Measurements from ENCODE around the gene P3R3URF.
"Not testable (repeated sequence)": the region's sequence is repeated elsewhere in the genome, so short reads cannot be mapped to it uniquely, and the experiment has no call there.

The P3R3URF gene

DNA sequence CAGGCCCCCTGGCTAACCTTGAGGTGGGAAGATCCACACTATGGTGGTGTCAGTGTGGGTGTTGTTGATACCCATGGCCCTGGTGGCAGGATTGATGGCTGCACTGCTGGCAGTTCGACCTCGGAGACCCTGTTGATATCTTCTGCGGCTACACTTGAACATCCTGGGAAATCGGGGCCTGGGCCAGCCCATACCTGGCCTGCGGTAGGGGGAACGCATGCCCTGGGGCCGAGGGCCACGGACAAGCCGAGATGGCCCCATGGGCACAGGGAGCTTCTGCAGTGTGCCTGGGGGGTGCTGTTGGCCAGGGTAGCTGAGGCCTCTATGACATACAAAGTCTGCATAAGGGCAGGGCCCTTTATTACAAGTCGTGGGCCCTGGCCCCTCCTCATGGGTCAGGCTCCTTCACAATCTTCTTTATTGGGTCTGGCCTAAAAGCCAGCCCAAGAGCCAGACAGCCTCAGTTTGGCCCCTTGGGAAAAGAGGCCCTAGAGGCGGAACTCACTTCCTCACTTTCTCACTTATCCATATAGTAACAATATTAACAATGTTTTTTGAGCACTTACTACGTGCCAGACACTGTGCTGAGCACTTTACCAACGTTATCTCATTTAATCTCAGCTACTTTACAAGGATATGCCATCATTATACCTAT is at the start of gene P3R3URF:
P3R3URF (minus strand) TSS at position 278 of the 655 bp plus-strand sequence; CDS start at position 261, 17 bp downstream.
- in situ Hi-C loops (cut with HindIII; ENCODE audit: low sequenced_read_pairs), result no loop called here

DNA sequence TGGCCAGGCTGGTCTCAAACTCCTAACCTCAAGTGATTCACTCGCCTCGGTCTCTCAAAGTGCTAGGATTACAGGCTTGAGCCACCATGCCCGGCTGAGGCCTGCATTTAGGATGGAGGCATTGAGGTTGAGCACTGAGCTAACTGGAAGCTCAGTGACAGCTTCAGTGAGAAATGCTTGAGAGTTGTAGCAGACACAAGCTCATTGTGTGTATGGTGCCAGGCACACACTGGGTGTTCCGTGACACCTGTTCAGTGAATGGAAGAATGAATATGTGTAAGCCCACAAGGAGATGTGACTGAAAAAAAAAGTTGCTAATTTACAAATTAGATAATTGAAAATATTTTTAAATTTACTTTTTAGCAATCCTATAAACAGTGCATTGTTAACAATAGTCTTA is 48.7 kb upstream of the P3R3URF start:
- in situ Hi-C loops (cut with HindIII; ENCODE audit: low sequenced_read_pairs), result no loop called here

DNA sequence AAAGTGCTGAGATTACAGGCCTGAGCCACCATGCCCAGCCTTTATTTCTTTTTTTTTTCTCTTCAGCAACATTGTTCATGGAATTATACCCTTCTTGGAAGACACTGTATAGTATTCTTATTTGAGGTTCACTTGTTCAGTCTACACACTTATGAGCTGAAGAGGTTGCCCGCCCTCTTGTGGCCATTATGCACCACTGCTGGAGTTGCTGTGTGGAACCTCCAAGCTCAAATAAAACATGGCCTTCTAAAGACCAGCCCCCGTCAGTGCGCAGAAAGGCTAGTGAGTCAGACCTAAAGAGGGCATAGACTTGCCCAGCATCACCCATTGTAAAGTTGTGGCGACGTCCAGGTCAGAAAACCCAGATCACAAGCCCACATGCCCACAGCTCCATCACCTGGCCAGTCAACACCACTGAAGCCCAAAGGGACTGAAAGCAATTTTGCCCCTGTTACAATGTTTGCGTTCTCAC is 47.2 kb upstream of the P3R3URF start:
- in situ Hi-C loops (cut with HindIII; ENCODE audit: low sequenced_read_pairs), result no loop called here

DNA sequence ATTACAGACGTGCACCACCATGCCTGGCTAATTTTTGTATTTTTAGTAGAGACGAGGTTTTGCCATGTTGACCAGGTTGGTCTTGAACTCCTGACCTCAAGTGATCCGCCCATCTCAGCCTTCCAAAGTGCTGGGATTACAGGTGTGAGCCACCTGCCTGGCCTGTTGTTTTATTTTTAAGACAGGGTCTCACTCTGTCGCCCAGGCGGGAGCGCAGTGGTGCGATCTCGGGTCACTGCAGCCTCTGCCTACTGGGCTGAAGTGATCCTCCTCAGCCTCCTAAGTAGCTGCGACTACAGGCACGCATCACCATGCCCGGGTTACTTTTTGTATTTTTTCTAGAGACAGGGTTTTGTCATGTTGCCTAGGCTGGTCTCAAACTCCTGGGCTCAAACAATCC is 46.8 kb upstream of the P3R3URF start:
- in situ Hi-C loops (cut with HindIII; ENCODE audit: low sequenced_read_pairs), result not testable (repeated sequence)

DNA sequence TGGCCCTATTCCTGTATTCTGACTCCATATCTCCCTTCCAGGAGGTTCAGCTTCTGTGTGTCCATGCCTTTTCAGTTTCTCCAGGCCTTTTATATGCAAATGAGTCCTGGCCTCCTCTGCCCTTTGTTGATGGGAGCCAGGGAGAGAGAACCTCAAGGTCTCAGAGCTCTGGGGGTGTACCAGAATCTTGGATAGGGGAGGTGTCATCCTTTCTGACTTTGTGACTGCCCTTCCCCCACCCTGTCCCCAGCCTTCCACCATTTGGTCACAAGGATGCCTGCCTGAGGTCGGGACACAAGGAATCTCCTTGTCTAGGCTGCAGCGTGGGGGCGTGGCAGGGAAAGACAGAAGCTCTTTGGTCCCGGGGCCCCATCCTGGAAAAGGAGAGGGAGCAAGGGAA is 45.5 kb upstream of the P3R3URF start:
- in situ Hi-C loops (cut with HindIII; ENCODE audit: low sequenced_read_pairs), result no loop called here

DNA sequence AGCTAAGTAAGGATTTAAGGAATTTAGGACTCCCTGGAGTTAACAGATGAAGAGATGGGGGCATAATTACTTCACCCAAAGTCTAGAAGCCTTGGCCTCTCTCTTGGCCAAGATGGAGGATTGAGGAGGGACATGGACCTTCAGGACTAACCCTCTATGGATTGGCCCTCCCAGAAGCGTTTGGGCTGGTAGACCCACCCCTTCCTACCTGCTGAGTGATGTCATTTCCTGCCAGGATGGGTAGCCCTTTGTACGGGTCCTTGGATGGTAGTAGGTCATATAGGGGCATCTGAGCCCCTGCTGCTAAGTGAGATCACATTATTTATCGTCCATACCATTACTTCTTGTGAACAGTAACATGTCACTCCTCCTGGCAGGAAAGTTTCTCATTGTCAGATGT is 44.5 kb upstream of the P3R3URF start:
- in situ Hi-C loops (cut with HindIII; ENCODE audit: low sequenced_read_pairs), result no loop called here

DNA sequence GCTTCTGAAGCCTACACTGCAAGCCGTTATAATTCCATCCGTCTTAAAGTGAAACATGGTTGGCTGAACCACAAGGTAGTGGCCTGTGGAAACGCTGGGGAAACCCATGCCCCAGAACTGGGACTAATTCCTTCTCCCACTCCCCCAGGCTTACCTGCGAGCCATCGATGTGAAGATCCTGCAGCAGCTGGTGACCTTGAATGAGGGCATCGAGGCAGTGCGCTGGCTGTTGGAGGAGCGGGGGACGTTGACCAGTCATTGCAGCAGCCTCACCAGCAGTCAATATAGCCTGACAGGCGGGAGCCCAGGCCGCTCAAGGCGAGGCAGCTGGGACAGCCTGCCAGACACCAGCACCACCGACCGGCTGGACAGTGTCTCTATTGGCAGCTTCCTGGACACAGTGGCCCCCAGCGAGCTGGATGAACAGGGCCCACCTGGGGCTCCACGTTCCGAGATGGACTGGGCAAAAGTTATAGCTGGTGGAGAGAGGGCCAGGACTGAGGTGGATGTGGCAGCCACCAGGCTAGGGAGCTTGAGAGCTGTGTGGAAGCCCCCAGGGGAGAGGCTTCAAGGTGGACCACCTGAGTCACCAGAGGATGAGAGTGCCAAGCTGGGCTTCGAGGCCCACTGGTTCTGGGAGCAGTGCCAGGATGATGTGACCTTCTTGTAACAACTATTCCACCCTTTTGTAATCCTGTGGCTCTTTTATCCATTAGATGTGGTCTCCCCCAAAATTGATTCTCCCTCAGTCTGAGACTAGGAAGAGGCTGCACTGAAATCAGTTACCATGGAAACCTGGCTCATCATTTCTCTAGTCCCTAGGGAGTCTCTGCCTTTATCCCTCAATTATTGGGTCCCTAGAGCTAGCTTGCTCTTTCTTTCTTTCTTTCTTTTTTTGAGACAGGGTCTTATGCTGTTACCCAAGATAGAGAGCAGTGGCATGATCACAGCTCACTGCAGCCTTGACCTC is 43.5 kb upstream of the P3R3URF start:
- in situ Hi-C loops (cut with HindIII; ENCODE audit: low sequenced_read_pairs), result no loop called here

DNA sequence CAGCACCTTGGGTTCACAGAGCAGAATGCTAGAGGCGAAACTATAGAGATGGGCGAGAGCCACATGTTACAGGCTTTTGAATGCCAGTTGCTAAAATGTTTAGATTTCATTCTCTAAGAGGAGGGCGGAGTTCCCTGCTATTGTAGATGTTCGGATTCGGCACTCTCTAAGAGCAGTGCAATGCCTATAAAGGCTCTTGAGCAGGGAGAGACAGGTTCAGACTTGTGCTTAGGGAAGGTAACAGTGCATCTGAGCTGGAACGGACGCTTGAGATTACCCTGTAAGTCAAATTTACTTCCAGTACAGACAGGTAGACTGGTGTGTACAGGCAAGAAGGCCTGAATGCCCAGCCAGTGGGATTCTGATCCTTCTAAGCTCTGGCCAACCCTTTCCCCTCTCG is 42.2 kb upstream of the P3R3URF start:
- in situ Hi-C loops (cut with HindIII; ENCODE audit: low sequenced_read_pairs), result no loop called here

DNA sequence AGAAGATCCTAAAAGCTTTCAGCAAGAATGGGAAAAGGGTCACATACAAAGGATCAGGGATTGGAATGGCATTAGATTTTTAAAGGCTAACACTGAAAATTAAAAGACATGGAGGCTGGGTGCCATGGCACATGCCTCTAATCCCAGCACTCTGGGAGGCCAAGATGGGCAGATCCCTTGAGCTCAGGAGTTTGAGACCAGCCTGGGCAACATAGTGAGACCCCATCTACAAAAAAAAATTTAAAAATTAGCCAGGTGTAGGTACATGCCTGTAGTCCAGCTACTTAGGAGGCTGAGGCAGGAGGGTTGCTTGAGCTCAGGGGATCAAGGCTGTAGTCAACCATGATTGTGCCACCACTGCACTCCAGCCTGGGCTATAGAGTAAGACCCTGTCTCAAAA is 39.2 kb upstream of the P3R3URF start:
- in situ Hi-C loops (cut with HindIII; ENCODE audit: low sequenced_read_pairs), result no loop called here

DNA sequence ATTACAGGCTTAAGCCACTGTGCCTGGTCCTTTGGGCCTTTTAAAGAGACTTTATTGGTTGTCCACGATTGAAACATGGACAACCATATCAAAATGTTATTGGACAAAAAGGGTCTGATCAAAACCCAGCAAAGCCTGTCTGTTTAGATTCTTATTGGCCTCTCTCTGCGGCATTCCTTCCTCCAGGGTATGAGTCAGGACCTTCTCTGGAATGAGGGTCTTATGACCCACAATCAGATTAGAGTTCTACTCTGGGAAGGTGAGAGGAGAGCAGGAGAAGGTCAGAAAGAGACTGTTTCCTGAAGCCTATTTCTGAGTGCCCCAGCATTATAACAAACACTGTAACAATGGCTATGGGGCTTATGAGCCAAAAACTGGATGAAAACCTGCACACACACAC is 34.8 kb upstream of the P3R3URF start:
- in situ Hi-C loops (cut with HindIII; ENCODE audit: low sequenced_read_pairs), result loop anchor here (5.0 kb wide), 1 partner anchor 51 kb away; no protein-coding TSS in a partner anchor

DNA sequence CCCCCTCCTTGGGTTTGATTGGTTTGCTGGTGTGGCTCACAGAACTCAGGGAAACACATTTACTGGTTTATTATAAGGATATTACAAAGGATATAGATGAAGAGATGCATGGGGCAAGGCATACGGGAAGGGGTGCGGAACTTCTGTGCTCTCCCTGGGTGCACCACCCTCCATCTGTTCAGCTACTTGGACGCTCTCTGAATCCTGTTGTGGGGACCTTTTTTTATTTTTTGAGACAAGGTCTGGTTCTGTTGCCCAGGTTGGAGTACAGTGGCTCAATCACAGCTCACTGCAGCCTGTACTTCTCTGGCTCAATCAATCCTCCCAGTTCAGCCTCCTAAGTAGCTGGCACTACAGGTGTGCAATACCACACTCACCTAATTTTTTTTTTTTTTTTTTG is 34.3 kb upstream of the P3R3URF start:
- in situ Hi-C loops (cut with HindIII; ENCODE audit: low sequenced_read_pairs), result loop anchor here (5.0 kb wide), 1 partner anchor 52 kb away; no protein-coding TSS in a partner anchor

DNA sequence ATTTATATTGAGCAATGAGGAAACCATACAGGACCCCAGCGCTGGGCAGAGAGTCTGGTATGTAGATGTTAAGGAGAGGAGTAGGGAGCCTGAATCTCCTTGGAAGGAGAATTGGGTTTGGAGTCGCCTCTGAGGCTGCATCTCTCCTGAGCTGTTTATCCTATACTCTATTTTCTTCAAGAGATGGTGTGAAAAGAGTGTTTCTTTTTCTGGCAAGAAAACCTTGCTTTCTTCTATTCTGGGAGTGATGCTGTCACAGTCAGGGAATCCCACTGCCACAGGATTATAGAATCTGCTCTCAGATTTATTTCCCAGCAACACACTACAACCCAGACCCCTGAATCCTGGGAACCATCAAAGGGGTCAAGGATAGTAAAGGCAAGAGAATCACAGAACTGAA is 30.1 kb upstream of the P3R3URF start:
- in situ Hi-C loops (cut with HindIII; ENCODE audit: low sequenced_read_pairs), result no loop called here

DNA sequence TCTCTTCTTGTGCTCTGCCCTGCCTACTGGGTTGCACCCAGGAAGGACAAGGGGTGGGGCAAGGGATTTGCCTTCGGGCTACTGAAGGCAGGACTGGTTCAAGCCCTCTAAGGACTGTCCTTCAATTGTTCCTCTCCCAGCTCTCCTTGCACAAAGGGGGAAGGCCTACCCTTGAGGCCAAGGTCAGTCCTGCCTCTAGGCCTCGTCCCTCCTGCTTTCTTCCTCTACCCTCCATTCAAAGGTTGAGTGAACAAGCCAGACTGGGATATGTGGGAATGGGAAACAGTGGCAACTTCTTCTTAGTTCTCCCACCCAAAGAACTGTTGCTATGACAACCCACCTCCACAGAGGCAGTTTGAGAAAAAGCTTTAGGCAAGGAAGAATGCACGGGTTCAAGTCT is 29.5 kb upstream of the P3R3URF start:
- in situ Hi-C loops (cut with HindIII; ENCODE audit: low sequenced_read_pairs), result no loop called here

DNA sequence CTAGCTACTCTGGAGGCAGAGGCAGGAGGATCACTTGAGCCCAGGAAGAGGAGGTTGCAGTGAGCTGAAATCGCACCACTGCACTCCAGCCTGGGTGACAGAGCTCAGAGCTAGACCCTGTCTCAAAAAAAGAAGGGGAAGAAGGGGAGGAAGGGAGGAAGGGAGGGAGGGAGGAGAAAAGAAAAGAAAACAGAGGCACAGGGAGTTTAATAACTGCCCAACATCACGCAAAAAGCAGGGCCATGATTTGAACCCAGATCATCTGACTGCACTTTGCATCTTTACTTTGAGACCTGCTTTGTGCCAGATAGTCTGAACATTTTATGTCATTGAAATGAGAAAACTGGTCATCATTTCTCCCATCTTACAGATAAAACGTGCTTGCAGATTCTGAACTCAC is 28.9 kb upstream of the P3R3URF start:
- in situ Hi-C loops (cut with HindIII; ENCODE audit: low sequenced_read_pairs), result no loop called here

DNA sequence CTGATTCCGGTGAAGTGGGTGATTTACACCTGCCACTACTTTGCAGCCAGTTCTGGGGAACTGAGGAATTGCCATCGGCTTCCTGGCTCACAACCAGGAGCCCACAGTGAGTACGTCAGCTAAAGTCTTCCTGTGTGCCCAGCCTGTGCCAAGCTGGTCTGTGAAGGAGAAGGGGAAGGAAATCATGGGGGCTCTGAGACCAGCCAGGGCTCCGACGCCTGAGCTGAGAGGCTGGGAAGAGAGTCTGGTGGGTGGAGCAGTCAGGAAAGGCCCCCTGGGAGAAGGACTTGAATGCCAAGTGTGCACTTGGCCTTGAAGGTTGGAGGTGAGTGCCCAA is 28.1 kb upstream of the P3R3URF start:
- in situ Hi-C loops (cut with HindIII; ENCODE audit: low sequenced_read_pairs), result no loop called here

DNA sequence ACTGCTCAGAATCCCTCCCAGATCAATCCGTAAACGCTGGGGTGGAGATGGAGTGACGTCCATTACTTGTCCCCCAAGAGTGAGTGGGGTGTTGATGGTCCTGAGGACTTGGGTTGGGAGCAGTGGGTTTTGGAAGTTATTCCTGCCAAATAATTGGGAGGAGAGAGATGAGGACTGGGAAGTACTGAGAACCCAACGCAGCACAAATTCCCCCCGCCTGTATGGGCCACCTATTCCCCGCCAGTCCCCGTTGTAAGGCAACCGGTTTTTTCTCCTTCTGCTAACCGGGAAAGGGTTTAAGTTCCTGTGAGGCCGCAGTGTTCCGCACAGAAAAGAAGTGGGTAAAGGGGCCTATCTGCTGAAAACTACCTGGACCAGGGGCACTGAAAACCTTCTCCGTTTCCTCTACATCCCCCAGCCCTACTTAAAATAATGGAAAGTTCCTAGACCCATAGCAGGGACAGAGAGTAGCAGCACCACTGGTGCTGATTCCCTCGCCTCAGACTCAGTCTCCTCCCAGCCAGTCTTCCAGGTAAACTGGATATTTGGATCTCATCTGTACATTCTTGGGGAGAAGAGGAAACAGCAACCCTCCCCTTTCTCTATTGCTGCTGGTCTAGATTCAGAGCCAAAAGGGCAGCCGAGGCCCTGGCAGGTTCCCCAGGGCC is 27.6 kb upstream of the P3R3URF start:
- in situ Hi-C loops (cut with HindIII; ENCODE audit: low sequenced_read_pairs), result no loop called here

DNA sequence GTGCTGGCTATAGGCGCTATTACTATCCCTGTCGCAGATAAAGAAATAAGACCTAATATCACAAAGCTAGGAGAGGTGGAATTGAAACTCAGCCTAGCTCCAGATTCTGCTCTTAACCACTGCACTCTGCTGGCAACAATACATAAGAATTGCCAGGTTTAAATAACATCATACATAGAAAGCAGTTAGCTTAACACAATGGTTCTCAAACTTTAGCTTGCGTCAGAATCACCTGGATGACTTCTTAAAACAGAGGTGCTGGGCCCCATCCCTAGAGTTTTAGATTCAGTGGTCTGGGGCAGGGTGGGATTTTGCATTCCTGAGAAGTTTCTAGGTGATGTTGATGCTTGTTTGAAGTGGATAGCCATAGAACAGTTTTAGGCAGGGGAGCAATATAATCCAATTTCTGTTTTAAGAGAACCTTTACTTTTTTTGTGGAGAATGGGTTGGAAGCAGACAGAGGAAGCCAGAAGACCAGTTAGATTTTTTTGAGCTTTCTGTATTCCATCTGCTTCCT is 23.0 kb upstream of the P3R3URF start:
- in situ Hi-C loops (cut with HindIII; ENCODE audit: low sequenced_read_pairs), result no loop called here

DNA sequence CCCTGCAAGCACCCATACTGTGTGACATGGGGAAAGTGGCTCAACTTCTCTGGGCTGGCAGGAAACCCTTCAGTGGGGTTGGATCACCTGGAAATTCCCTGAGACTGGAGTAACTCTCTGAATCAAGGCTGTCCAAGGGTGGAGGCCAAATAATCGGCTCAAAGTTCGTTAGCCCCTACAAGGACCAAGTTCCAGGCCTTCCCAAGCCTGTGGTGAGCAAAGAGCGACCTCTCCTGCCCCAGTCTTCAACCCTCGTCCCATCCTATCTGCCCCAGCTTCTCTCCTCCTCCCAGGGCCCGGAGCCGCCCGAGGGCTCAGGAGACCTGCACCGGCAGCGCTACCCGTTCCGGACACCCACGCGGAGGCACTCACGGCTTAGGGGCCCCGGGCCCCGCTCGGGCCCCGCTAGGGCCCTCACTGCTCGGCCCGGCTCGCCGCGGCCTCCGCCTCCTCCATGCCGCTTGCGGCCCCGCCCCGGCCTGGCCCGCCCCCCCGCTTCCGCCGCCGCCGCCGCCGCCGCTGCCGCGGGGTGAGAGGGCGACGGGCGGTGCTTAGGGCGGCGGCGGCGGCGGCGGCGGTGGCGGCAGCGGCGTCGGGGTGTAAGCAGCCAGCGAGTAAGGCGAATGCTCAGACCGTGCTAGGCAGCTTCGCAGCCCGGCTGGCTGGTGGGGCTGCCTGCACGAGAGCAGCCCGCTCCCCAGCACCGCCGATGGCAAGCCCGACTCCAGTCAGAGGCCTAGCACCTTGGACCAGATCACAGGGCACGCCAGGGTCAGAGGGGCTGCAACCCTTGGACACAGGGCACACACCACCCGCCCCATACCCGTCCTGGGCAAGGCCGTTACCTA is 21.9 kb upstream of the P3R3URF start, which contains the start of gene POMGNT1:
POMGNT1 (minus strand) TSS at position 471 of the 848 bp plus-strand sequence. CDS start 613 bp downstream, outside the sequence.
- in situ Hi-C loops (cut with HindIII; ENCODE audit: low sequenced_read_pairs), result no loop called here

DNA sequence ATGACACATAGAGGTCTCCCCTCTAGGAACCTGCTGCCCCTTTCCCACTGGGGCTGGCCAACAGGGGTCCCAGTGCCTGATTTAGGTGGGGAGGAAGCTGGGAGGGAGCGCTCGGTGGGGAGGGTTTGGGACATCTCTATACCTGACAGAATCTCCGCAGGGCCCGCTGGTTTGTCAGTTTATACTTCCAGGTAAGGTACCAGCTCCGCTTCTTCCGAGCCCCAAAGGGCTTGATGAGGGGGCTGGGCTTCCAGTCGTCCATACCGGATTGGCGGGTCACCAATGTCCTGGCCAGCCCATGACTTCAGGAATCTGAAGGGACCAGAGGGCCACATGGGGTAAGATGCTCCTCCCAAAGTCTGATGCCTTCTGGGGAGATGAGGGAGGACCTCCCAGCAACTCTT is 21.3 kb upstream of the P3R3URF start:
- in situ Hi-C loops (cut with HindIII; ENCODE audit: low sequenced_read_pairs), result no loop called here

DNA sequence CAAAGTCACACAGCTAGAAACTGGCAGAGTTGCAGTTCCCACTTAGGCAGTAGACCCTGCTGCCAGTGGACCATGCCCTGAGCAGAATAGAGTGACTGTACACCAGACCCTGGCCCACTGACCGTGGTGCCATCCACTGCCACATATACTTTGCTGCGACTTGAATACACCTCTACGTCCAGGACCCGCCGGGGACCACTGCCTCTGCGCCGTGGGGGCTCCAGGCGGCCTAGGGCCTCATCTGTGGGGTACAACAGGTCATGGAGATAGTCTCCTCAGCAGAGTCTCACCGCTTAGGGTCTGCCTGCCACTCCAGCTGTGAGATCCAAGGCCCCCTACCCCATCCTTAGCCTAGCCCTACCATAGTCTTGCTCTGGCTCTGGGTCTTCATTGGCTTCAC is 20.3 kb upstream of the P3R3URF start:
- in situ Hi-C loops (cut with HindIII; ENCODE audit: low sequenced_read_pairs), result no loop called here

Data from endothelial cell of hepatic sinusoid (primary cell).